Measurements from ENCODE around the gene ZER1.
"Not testable (repeated sequence)": the region's sequence is repeated elsewhere in the genome, so short reads cannot be mapped to it uniquely, and the experiment has no call there.

Gene ZER1

DNA sequence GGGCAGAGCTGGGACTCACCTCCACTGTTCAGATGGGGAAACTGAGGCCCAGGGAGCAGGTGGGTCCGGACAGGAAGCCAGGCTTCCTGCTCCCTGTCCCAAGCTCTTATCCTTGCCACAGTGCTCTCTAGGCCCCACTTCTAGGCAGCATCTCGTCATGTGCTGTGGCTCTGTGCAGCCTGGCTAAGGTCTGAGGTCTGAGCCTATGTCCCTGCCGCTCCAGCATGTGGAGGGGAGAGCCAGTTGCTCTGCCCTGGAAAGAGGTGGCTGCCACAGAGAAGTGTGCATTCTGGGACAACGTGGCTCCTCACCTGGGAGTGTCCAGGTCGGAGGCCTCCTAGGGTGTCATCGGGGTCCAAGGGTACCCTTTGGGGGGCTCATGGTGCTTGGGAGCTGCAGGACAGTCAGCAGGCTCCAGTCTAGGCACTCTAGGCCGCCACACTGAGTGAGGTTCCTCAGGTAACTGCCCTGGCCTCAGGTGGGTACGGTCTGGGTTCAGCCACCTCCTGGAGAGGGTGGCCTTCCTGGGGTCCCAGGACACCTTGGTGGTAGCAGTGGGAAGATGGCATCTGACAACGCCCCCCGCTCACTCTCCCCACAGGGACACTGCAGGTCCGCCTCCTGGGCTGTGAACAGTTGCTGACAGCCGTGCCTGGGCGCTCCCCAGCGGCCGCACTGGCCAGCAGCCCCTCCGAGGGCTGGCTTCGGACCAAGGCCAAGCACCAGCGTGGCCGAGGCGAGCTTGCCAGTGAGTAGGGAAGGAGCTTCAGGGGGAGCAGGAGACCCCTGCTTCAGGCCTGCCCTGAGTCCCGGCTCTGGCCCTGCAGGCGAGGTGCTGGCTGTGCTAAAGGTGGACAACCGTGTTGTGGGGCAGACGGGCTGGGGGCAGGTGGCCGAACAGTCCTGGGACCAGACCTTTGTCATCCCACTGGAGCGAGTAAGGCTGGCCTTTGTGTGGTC lies 59.0 kb downstream of the ZER1 start:
- ATAC-seq (replicated peaks) = no peak
- Mint-ChIP-seq H3K4me1 (ENCODE audit: low read depth in 2 of 2) (no peaks in the 10 kb centered on the region), H3K4me3 (no peak overlapping the region), H3K27ac (no peak overlapping the region), H3K9me3 (no peaks in the 10 kb centered on the region), H3K27me3 (no peaks in the 10 kb centered on the region), H3K36me3 (ENCODE audit: insufficient read depth) (no peaks in the 10 kb centered on the region)
- DNase-seq = no peak

GRCh38 chr9:128707446-128707845 lies 64.3 kb downstream of the ZER1 start:
- Mint-ChIP-seq H3K4me3 (no peak overlapping the region), H3K27me3 (no peaks in the 10 kb centered on the region), H3K36me3 (ENCODE audit: insufficient read depth) (peaks cover 4% of the 10 kb centered on the region), H3K9me3 (no peaks in the 10 kb centered on the region), H3K4me1 (ENCODE audit: low read depth in 2 of 2) (peaks cover 5% of the 10 kb centered on the region in 2 donors), H3K27ac (peak overlapping the region in 1 of 2 donors; percentile 82)
- DNase-seq (no peak), ATAC-seq (replicated peaks) (no peak)

DNA sequence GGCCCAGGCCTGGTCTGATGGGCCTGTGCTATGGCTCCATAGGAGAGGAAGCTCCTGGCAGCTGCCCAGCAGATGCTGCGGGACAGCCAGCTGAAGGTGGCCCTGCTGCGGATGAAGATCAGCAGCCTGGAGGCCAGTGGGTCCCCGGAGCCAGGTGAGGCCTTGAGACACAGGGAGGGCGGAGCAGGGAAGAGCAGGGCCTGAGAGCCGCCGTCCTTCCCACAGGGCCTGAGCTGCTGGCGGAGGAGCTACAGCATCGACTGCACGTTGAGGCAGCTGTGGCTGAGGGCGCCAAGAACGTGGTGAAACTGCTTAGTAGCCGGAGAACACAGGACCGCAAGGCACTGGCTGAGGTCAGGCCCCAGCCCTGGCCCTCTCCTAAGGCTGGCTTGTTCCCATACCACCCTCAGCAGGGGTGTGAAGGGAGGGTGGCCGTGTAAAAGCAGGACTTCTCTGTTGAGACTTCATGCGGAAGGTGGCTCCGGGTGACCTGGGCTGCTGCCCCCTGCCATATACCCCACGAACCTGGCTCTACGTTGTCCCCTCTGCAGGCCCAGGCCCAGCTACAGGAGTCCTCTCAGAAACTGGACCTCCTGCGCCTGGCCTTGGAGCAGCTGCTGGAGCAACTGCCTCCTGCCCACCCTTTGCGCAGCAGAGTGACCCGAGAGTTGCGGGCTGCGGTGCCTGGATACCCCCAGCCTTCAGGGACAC lies 64.9 kb downstream of the ZER1 start:
- H3K27me3 Mint-ChIP-seq = no peaks in the 10 kb centered on the region
- H3K4me3 Mint-ChIP-seq = no peak overlapping the region

DNA sequence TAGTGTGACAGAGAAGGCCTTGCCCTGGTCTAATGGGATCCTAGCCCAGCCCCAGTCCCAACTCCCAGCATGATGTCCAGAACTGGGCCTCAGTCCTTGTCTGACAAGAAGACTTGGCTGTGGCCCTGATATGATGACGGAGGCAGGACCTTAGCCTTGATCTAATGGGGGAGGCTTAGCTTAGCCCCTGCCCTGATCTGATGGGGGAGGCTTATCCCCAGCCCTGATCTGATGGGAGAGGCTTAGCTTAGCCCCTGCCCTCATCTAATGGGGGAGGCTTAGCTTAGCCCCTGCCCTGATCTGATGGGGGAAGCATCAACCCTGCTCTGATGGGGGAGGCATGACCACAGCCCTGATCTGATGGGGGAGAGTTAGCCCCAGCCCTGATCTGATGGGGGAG lies 65.7 kb downstream of the ZER1 start:
- H3K4me3 Mint-ChIP-seq = no peak overlapping the region
- H3K4me1 Mint-ChIP-seq (ENCODE audit: low read depth in 2 of 2) = peaks cover 12 to 15% of the 10 kb centered on the region in 2 donors
- DNase-seq (no peak), ATAC-seq (replicated peaks) (no peak)
- no peaks in the 10 kb centered on the region for H3K27me3 Mint-ChIP-seq
- peaks cover 4% of the 10 kb centered on the region for H3K36me3 Mint-ChIP-seq (ENCODE audit: insufficient read depth)
- no peaks in the 10 kb centered on the region for H3K9me3 Mint-ChIP-seq
- H3K27ac Mint-ChIP-seq = no peak overlapping the region

More for the DNA sequence above, 64.9 kb downstream of the ZER1 start:
- no peak overlapping the region for H3K27ac Mint-ChIP-seq
- no peaks in the 10 kb centered on the region for H3K9me3 Mint-ChIP-seq
- no peak for DNase-seq
- no peak for ATAC-seq (replicated peaks)
- H3K4me1 Mint-ChIP-seq (ENCODE audit: low read depth in 2 of 2) = peaks cover 8 to 9% of the 10 kb centered on the region in 2 donors
- peaks cover 4% of the 10 kb centered on the region for H3K36me3 Mint-ChIP-seq (ENCODE audit: insufficient read depth)

DNA sequence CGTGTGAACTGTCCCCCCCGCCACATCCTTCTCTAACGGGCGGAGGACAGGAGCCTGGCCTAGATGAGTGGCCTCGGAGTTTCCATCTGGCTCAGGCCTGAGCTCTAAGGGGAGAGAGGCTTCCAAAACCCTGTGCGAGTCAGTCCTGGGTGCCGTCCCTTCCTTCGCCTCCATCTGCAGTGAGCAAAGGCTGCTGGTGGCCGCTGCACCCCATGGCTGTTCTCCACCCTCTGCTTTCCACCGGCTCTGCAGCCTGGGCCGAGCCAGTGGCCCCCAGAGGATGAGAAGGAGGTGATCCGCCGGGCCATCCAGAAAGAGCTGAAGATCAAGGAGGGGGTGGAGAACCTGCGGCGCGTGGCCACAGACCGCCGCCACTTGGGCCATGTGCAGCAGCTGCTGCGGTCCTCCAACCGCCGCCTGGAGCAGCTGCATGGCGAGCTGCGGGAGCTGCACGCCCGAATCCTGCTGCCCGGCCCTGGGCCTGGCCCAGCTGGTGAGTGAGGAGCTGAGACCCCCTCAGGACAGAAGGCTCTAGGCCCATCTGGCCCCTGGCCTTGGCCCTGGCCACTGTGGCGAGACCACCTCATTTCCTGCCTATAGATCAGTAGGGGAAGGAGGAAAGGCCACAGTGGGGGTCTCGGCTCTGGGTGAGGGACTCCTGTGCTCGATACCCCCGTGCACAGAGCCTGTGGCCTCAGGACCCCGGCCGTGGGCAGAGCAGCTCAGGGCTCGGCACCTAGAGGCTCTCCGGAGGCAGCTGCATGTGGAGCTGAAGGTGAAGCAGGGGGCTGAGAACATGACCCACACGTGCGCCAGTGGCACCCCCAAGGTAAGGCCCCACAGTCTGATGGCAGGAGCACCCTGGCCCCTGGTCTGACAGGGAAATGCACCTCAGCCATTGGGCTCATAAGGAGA lies 66.4 kb downstream of the ZER1 start:
- no peak for DNase-seq
- Mint-ChIP-seq H3K27ac (no peak overlapping the region), H3K4me1 (ENCODE audit: low read depth in 2 of 2) (peaks cover 12 to 16% of the 10 kb centered on the region in 2 donors), H3K9me3 (no peaks in the 10 kb centered on the region), H3K27me3 (no peaks in the 10 kb centered on the region), H3K4me3 (no peak overlapping the region), H3K36me3 (ENCODE audit: insufficient read depth) (peaks cover 4% of the 10 kb centered on the region)
- ATAC-seq (replicated peaks) = no peak

DNA sequence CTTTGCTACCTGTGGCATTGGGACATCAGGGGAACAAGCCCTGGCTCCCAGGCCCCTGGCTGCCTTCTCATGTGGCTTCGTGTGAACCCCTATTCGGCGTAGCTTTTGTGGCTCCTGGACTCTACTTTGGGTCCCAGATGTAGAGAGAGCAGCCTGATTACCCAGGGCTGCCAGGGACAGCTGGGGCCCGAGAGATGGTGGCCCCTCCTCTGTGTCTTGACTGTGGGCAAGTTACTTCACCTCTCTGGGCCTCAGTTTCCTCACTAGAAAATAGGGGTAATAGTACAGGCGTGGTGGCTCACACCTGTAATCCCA lies 67.4 kb downstream of the ZER1 start:
- H3K27me3 Mint-ChIP-seq = no peaks in the 10 kb centered on the region
- peak overlapping the region in 1 of 2 donors; percentile 22 for H3K27ac Mint-ChIP-seq
- H3K4me1 Mint-ChIP-seq (ENCODE audit: low read depth in 2 of 2) = peaks cover 12 to 16% of the 10 kb centered on the region in 2 donors
- ATAC-seq (replicated peaks) = no peak
- peak overlapping the region; percentile 25 to 81 for H3K4me3 Mint-ChIP-seq
- no peak for DNase-seq
- peaks cover 7% of the 10 kb centered on the region for H3K36me3 Mint-ChIP-seq (ENCODE audit: insufficient read depth)
- H3K9me3 Mint-ChIP-seq = no peaks in the 10 kb centered on the region

- Mint-ChIP-seq H3K4me3 (peak overlapping the region; percentile 81 to 89), H3K27ac (peak overlapping the region; percentile 22 to 79), H3K9me3 (no peaks in the 10 kb centered on the region), H3K36me3 (ENCODE audit: insufficient read depth) (peaks cover 7% of the 10 kb centered on the region), H3K4me1 (ENCODE audit: low read depth in 2 of 2) (peaks cover 12 to 16% of the 10 kb centered on the region in 2 donors), H3K27me3 (no peaks in the 10 kb centered on the region)
- no peak for ATAC-seq (replicated peaks)
- DNase-seq = no peak
Measured at GRCh38 chr9:128703616-128704355, 67.9 kb downstream of the ZER1 start.

DNA sequence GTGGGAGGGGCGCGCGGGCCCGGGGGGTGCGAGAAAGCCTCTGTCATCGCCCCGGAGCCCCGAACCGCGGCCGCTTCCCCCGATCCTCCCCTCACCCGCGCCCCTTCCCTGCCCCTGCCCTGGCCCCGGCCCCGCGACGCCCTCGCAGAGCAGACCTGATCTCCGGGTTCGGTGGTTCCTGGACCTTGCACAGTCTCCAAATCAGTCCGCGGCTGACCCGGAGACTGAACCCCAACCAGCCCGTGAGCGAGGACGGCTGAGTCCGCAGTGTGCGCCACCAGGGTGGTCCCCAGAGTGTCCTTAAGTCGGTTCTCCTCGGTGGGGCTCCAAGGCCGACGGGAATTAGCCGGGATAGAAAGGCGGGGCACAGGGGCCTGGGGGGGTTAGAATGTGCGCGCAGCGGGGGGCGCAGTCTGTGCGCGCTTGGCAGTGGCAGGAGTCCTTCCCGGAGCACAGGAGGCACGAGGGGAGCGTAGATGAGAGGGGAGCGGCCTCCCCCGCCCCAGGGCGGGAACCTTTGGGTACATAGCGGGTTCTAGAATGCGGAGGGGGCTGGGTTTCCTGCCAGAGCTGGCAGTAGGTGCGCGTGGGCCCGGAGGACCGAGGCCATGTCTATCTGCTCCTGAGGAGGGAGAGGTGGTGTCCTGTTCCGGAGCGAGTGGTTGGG lies 68.6 kb downstream of the ZER1 start:
- peak overlapping the region; percentile 81 to 89 for H3K4me3 Mint-ChIP-seq
- H3K36me3 Mint-ChIP-seq (ENCODE audit: insufficient read depth) = peaks cover 7% of the 10 kb centered on the region
- peaks cover 12 to 16% of the 10 kb centered on the region in 2 donors for H3K4me1 Mint-ChIP-seq (ENCODE audit: low read depth in 2 of 2)
- no peaks in the 10 kb centered on the region for H3K9me3 Mint-ChIP-seq
- peak; percentile 37 for ATAC-seq (replicated peaks)
- H3K27me3 Mint-ChIP-seq = no peaks in the 10 kb centered on the region
- DNase-seq = no peak
- H3K27ac Mint-ChIP-seq = peak overlapping the region; percentile 22 to 79

DNA sequence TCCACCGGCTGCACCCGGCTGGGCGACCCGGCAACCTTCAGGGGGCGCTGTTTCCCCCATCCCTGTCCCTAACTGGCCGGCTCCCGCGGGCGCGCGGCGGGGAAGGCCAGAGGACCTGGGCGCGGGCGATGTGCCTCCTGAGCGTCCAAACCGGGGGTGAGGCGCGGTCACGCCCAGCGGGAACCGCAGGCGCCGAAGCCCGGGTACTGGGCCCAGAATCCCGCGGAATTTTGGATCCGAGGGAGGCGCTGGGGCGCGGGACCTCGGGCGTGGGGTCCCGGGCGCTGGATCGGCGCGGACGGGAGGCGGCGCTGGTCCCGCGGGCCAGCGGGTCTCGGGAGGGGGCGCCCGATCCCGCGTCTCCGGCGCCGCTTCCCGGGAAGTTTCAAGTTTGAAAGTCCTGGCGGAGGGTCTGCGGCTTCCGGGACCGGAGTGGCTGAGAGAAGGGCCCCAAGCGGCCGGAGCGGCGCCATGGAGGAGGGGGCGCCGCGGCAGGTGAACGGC lies 69.2 kb downstream of the ZER1 start, which contains the start of gene PKN3:
PKN3 (plus strand) TSS at position 59 of the 504 bp plus-strand sequence; CDS start at position 472, 413 bp downstream.
- Mint-ChIP-seq H3K4me3 (peak within 1 kb of the TSS; percentile 81 to 89), H3K27me3 (no peaks in the 10 kb centered on the region), H3K4me1 (ENCODE audit: low read depth in 2 of 2) (peaks cover 12 to 16% of the 10 kb centered on the region in 2 donors), H3K36me3 (ENCODE audit: insufficient read depth) (peaks cover 7% of the 10 kb centered on the region), H3K9me3 (no peaks in the 10 kb centered on the region), H3K27ac (peak within 1 kb of the TSS; percentile 77 to 79)
- DNase-seq (peak; percentile 85 to 88 (median 86)), ATAC-seq (replicated peaks) (peak; percentile 92)

DNA sequence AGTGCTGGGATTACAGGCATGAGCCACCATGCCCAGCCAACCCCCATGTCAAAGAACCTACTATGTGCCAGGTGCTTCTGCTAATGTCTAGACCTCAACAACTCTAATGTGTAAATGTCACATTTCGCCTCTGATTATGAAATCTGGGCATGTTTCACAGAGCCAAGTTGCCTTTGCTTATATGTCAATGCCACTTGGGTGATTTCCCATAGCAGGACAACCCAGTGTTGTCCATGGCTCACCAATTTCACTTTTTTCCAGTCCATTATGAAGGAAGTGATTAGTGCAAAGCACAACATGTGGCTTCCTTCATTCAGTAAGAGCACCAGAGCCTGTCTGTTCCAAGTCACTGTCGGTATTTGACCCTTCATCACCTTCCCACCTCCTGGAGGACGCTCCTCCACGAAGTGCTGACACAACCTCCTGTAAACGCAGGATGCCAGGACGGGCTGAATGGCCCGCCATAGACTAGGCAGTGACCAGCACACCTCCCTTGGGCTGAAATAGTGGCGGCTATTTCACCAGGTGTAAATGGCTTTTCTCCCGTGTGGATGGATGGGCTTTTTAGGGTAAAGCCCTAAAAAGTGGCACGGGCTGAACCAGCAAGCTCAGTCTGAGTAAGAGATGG lies 70.4 kb downstream of the ZER1 start:
- Mint-ChIP-seq H3K4me3 (peak overlapping the region in 1 of 2 donors; percentile 47), H3K27me3 (no peaks in the 10 kb centered on the region), H3K9me3 (no peaks in the 10 kb centered on the region), H3K27ac (no peak overlapping the region), H3K36me3 (ENCODE audit: insufficient read depth) (peaks cover 12% of the 10 kb centered on the region), H3K4me1 (ENCODE audit: low read depth in 2 of 2) (peaks cover 12 to 16% of the 10 kb centered on the region in 2 donors)
- ATAC-seq (replicated peaks) = no peak
- no peak for DNase-seq

- not testable (repeated sequence) for DNase-seq; H3K27ac Mint-ChIP-seq; H3K4me3 Mint-ChIP-seq; H3K27me3 Mint-ChIP-seq; ATAC-seq (replicated peaks); H3K9me3 Mint-ChIP-seq
- H3K36me3 Mint-ChIP-seq (ENCODE audit: insufficient read depth) = peaks cover 30% of the 10 kb centered on the region
- H3K4me1 Mint-ChIP-seq (ENCODE audit: low read depth in 2 of 2) = peaks cover 12 to 16% of the 10 kb centered on the region in 2 donors
Measured at GRCh38 chr9:128699096-128699795, 72.5 kb downstream of the ZER1 start.
